GM23248 (cell line): ENCODE results near the gene SH3BP2.

ENCODE experiments used
- EZH2 ChIP-seq: fragments of 200-600 bp; sonication (generic); IDR thresholded peaks from 2 replicates; pipeline ENCODE4 v1.6.1; 2018; ENCODE audit warnings: antibody characterized with exemption, mild to moderate bottlenecking; ENCODE audit not compliant: insufficient read depth, poor library complexity, severe bottlenecking
- EZH2phosphoT487 ChIP-seq: fragments of 200-600 bp; sonication (generic); IDR thresholded peaks from 2 replicates; pipeline ENCODE4 v1.6.1; 2018; ENCODE audit warnings: antibody characterized with exemption, moderate library complexity, mild to moderate bottlenecking, low read depth; ENCODE audit not compliant: insufficient read depth

DNA sequence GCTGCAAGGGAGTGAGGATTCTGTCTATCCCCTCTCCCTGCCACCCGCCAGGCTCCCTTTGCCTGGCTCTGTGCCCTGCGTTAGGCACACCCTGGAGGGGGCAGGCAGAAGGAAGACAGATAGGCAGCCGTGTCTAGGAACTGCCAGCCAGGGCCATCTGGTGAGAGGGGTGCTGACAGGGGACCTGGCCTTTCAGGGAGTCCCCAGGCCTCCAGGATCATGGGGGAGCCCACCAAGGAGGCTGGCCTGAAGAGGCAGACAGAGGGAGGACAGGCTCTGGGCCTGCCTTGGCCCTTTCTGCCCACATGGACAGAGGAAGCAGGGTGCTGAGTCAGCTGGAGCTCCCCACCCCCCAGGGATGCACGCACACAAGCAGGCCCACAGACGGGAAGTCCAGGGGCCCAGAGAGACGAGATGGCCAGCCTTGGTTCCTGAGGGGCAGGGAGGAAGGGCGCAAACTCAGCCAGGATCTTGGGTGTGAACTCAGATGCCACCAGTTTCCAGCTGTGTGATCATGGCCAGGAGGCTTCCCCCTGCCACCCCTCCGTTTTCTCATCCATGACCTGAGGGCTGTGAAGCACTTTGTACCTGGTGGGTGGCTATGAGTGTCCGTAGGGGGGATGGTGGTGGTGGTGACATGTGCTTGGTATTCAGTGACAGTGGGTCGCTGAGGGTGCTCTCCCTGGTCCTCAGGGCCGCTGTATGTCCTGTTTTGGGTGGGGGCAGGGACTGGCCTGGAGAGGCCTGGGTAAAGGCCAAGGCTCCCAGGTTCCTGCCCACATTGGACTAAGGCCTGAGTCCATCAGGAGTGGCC lies 1.8 kb downstream of the SH3BP2 start:
- no peak for TF ChIP-seq EZH2
- no peak for TF ChIP-seq EZH2phosphoT487
